GM12801 (cell line): Measurements from ENCODE around the gene ARF6.

Experiments used
- CTCF ChIP-seq: IDR thresholded peaks from one replicate; pipeline ENCODE4 v1.5.1; 2011; ENCODE audit warnings: control low read depth; ENCODE audit not compliant: insufficient read length; ENCODE audit errors: extremely low read depth

ARF6 gene

GRCh38 chr14:49880267-49881064 is 12.4 kb upstream of the ARF6 start:
- no peak for TF ChIP-seq CTCF

- TF ChIP-seq CTCF, result no peak
Measured at GRCh38 chr14:49881350-49882001, 11.4 kb upstream of the ARF6 start.

GRCh38 chr14:49882826-49883694 is 9.8 kb upstream of the ARF6 start:
- no peak for TF ChIP-seq CTCF

- TF ChIP-seq CTCF, result no peak
Measured at GRCh38 chr14:49886523-49886922, 6.4 kb upstream of the ARF6 start.

- no peak for TF ChIP-seq CTCF
Measured at GRCh38 chr14:49888293-49888692, 4.6 kb upstream of the ARF6 start.

GRCh38 chr14:49892301-49892635 is 614 bp upstream of the ARF6 start:
- TF ChIP-seq CTCF, result no peak
